GM18907 (cell line): ENCODE data around the gene CCDC85C.

Experiments used
- ATAC-seq: cut with Tn5 transposase; IDR thresholded peaks from one replicate; pipeline ENCODE4 v1.9.1; 2021; ENCODE audit warnings: mild to moderate bottlenecking, moderate library complexity; ENCODE audit not compliant: unreplicated experiment

Gene CCDC85C

DNA sequence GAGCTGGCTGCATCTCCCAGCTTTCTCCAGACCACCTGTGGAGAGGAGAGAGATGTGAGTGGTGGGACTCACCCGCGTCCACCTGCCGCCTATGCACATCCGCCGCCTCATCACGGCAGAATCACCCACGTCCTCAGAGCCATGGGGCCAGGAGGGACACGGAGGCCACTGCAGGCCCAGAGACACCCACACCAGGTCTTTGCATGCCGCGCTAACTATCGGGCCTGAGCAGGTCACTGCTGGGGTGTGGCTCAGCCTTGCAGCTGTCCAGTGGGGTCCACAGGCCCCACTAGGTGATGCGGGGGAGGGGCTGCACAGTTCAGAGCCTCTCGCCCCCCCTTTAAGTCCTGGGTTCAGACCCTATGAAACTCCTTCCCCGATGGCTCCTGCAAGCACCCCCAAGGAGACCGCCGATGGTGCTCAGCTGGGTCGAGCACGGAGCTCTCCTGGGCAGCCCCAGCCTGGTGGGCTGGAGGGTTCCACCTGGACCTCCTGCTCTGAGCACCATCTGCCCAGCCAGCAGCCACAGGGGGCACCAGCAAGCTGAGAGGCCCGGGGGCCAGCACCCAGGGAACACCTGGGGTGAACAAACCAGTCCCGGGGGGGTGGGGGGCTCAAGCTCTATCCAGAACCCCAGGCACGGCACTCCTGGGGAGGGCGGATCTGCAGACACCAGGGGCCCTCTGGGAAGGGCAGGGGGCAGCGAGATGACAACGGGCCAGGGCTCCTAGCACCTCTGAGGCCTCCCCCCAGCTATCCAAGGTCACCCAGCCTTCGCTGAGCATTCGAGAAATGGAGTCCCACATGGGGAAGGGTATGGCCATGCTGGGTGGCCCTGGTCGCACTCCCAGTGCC, 88.5 kb downstream of the CCDC85C start:
- ATAC-seq: no peak

DNA sequence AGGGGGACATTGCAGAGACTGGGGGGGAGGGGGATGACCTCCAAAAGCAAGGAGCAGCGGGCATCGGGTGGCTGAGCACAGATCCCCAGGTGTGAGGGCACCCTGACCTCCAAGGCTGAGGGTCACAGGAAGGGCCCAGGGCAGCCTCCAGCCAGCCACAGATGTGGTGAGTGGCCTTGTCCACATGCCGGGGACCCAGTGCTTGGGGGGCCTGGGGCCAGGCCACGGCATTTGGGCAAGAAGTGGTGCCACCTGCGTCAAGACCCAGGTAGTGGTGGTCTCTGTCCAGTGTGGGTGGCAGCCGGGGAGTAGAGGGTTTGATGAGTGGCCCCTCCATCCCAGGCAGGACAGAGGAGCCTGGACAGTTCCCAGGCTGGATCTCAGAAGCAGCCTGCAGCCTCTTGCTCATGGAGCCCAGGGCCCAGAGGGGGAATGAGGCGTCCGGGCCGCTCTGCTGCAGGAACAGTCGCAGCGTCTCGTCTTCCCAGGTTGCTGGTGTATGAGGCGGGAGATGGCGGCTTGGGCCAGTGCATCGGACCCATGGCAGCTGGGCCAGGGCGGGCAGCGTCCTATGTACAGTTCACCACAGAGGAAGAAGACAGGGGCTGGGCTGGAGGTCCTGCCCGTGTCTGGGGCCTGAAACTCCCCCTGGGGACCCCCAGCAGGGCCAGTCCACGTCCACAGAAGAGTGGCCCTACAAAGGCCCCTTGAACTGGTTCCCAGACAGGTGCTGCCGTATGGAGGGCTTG, 89.3 kb downstream of the CCDC85C start:
- ATAC-seq: no peak

DNA sequence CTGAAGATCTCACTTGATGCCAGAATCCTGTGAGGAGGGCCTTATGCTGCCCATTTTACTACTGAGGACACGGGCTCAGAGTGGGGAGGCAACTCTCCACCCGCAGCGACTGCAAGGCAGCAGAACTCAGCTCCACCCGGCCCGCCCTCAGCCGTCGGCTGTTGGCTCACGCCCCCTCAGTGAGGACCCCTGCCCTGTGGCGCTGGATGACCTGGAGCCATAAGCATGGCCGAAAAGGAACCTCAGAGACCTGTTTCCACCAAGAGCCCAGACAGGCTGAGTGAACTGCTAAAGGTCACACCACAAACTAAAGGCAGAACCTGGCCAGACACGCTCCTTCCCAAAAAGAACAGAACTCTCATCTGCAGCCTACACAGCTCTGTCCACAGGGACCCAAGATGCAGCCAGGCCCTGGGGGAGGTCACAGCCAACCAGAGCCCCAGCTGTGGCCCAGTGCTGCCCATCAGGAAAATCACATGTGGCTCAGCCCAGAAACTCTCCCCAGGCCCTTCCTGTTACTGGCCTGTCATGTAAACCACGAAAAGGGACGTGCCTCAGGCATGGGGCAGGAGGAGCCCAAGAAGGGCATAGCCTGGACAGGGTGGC, 90.0 kb downstream of the CCDC85C start:
- ATAC-seq: no peak

DNA sequence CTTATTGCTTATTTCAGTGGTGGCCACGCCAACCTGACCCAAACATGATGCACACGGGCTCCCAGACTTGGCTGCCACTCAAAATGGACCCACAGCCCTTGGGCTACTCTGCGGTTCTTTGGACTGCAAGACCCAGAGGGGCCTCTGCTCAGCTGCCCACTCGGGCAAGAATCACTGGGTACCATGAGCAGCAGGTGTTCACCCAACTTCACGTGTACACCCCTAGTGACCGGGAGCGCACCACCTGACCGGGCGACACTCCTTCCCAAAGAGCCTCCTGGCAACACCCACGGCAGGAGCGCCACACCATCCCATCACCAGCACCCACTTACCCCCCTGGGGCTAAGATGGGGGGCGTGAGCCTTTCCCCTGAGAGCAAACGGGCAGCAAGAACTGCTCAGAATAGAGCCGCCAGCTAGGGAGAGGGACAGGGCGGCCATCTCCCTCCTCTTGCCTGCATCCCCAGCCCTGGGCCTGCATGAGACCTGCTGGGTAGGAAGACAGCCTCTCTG, 90.8 kb downstream of the CCDC85C start:
- ATAC-seq: no peak

DNA sequence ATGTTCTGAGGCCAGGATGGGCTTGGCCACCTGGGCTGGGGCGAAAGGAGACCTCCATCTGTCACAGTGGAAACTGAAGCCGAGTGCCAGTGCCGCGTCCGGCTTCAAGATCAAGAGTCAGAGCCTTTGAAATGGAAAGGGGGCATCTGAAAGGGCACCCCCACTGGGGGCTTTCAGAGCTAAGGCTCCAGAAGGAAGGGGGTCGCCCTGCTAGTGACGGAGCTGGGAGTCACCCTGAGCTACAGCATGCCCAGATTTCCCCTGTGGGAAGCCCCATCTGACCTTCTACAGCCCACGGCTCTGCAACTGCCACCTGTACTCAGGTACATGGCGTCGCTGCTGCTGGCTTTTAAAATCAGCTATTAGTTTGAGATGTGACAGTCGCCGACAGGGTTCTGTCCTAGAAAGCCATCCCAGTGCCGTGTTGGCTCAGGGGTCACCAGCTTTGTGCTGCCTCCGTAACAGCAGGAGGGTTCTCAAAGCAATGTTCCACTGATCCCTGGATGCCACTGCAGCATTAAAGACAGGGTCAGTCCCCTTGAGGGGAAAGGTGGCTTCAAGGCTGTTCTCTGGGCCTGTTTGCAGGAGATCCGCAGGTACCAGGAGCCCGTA, 91.3 kb downstream of the CCDC85C start:
- no peak for ATAC-seq

DNA sequence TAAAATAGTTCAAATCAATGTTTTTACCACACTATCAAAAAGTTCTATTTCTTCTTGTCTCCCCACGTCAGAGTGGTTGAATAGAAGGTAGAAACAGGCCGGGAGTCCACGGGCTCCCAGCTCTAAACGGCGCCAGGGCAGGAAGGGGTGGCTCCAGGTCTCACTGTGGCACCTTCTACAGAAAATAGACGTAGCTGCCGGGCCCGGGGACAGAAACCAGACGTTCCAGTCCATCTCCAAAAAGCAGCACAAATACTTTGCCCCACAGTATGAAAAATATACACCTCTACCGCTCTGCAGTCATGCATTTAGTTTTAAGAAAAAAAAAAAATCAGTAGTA, 91.9 kb downstream of the CCDC85C start:
- ATAC-seq: no peak

DNA sequence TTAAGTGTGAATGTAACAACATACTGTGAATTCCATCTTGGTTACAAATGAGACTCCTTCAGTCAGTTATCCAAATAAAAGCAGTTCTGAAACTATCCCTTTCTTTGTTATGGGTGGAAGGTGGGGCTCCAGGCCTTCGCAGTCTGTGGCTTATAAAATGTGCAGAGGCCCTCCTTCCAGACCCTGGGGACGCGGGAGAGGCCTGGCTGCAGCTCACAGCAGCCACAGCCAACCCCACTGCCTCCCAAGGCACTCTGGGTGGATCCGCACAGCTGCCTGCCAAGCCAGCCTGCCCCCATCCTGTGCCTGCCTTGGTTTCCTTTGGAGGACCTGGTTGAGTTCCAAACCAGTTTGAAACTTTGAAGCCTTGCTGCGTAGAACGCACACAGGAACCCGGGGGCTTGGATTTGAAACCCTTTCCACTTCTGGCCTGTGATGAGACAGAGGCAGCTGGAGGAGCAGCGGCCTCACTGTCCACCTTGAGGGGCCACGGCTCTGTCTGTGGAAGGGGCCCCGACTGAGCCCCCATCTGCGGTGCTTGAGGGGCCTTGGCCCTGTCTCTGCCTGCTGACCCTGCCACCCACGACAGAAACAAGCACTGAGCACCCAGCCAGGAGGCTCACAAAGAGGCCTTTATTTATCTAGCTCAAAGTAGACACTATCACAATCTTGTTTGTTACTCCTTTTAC, 92.4 kb downstream of the CCDC85C start:
- ATAC-seq: no peak

DNA sequence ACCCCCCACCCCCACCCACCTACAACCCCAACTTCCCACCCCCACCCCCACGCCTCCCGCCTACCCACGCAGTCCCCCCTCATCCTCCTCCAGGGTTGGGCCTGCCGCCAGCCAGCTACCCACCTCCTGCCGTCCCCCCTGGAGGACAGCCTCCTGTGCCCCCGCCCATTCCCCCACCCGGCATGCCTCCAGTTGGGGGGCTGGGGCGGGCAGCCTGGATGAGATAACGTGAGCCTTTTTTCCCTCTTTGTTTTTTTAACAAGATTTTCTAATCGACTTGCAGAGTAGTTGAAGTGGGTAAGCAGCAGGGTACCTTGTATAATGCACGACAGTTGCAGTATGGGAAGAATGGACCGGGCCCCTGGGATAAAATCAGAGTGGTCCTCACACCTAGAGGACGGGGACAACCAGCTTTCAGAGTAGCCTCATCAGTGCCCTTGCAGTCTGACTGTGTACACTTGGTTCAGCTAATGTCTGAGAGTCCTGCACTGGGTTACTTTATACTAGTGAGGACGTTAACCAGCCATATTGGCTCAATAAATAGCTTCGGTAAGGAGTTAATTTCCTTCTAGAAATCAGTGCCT, 93.4 kb downstream of the CCDC85C start:
- ATAC-seq: no peak

DNA sequence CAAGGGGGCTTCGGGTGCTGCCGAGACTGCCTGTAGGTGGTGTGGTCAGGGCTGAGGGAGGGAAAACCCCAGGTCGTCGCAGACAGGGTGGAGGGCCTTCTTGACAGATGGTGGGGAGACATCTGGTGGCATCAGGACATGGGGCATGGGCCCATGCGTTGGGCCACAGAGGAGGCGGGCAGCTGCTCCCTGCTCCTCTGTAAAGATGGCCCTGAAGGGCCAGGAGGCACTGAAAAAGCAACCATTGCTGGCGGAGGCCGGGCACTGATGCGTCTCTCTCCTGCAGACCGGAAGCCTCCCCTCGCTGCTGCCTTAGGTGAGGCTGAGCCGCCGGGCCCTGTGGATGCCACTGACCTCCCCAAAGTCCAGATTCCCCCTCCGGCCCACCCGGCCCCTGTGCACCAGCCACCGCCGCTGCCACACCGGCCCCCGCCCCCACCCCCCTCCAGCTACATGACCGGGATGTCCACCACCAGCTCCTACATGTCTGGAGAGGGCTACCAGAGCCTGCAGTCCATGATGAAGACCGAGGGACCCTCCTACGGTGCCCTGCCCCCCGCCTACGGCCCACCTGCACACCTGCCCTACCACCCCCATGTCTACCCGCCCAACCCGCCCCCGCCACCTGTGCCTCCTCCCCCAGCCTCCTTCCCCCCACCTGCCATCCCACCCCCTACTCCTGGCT, 94.0 kb downstream of the CCDC85C start:
- ATAC-seq: no peak

DNA sequence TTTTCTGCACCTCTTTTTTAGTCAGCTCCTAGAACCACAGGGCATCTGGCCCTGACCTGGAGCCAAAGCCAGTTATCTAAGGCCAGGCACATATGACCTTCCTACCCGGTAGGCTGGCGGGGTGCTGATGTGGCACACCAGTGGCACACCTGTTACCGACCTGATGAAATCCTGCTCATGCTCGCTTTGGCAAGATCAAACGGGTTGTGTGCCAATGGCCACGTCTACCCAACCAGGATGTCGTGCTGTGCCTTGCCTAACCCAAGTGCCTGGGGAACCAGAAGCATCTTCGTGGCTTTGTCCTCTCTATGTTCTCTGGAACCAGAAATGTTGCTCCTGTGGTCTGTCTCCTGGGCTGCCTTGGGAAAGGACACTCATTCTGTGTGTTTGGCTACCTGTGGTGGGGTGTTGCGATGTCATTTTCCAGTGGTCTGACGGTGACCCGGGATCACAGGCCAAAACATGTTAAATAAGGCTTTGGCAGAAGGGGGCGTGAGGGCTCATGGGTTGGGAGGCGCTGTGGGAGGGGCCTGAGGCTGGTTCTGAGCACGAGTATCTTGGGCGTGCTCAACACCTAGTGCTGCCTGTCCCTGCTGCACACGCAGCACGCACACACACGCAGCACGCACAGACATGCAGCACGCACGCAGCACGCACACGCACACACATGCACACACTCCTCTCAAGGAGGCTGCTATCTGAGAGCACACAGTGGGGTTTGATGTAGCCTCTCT, 94.9 kb downstream of the CCDC85C start:
- no peak for ATAC-seq

DNA sequence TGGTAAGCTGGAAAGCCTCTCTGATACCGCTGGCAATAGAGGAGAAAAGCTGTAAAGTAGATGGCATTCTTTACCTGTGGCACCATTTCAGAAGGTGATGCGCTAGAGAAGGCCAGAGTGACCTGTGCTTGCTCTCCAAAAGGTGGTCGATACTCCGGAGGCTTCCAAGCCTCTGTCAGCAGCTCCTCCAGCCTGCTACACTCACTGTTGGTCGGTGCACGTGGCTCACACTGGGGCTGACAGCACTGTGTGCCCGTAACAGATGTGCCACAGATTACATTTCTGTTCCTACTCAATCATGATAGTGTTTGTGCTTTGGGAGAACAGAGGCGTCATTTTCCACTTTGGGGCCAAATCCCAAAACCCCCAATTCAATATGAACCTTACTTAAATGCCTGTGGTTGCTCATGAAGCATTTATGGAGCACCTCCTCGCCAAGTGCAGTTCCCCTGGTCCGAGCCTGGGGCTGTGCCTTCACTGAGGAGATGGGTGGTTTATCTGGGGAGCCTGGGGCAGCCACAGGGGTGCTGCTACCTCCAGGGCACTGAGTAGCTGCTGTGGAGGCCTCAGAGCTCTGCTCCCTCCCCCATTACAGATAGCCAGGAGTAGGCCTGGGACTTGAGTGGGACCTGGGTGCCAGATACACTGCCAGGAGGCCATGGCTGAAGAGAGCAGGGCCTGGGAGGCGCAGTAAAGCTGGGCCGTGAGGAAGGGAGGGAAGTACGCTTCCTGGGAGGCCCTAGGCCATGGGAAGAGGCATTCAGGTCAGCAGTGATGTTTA, 96.0 kb downstream of the CCDC85C start:
- no peak for ATAC-seq

DNA sequence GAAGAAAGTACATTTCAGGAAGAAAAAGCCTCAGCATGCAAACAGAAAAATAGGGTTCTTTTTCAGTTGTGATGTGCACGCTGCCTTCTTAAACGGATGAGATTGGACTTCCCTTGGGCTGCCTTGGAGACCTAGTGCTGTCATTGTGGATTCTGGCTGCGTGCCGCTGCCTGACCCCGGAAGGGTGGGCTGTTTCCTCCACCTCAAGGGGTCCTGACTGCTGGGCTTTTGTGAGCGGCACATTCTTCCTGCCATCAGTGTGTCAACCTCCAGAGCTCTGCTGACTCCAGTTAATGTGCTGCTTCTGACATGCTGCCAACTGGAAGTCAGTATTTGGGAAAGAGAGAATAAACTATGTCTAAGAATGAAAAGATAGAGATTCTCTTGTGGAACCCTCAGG, 97.7 kb downstream of the CCDC85C start:
- ATAC-seq: no peak

DNA sequence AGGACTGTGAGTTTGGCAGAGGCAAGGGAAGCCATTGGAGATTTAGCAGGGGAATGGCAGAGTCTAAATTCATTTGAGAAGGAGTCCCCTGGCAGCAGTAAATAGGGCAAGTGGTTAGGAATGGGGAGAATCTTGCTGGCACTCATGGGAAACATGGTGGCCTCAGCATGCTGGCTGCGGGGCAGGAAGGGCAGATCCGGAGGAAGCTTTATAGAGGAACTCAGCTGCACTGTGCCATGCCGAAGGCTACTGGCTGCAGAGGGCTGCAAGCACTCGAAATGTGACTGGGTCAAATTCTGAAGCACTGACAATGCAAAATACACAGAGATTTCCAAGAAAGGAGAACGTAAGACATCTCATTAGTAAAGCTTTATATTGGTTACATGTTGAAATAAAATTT, 98.9 kb downstream of the CCDC85C start:
- no peak for ATAC-seq

DNA sequence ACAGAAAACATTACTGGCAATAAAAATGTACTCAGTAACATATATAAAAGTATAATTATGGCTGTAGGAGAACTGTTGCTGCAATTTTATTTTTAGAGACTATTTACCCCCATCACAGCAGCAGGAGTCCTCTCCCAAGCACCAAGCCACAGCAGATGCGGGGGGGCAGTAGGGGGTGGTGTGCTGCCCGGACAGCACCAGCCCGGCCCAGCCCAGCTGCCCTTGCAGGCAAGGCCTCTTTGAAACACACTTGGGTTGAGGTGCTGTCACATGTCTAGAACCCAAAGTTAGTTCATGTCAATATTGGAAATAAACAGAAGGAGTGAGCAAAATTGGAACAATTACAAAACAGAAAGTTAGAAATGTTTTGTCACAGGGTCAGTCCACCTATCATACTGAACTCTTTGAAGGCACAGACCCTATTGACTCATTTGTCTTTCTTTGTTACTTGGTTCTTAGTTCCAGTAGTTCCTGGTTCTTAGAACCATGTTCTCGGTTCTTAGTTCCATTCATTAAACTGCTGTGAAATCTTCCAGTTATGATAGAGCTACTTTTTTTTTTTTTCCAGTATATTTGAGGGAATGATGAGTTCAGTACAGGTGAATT, 100.1 kb downstream of the CCDC85C start:
- no peak for ATAC-seq

DNA sequence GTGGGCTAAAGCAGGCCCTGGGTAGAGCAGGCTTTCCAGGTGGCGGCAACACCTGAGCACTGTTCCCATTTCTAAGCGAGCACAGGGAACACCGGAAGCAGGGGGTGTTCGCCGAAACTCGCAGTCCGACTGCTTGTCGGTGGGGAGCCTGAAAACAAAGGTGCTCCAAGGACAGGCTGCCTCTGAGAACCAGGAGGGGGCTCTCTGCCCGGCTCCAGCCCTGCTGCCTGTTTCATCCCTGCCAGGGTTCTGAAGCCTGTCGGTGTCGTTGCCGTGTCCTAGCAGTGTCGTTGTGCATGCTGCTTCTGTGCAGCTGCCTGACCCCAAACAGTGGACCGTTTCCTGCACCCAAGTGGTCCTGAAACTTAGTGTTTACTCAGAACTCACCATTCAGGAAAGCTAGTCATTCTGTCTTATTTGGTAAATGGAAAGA, 101.0 kb downstream of the CCDC85C start:
- ATAC-seq: no peak

DNA sequence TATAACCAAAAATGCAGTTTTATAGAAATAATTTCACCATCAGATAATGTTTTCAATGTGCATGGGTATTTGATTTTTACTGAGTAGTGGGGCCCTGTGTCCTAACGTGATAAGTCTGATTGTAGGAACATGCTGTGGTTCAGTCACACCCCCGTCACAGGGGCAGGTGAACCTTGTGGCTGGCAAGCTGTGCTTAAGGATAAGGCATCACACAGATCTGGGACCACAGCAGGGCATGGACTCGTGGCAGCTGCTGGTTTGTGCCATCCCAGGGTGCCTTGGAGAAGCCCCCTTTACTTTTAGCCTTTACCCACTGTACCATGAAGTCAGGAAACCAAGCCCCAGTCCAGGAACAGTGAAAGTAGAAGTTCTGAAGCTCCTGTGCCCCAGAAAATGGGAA, 106.1 kb downstream of the CCDC85C start:
- ATAC-seq: no peak

DNA sequence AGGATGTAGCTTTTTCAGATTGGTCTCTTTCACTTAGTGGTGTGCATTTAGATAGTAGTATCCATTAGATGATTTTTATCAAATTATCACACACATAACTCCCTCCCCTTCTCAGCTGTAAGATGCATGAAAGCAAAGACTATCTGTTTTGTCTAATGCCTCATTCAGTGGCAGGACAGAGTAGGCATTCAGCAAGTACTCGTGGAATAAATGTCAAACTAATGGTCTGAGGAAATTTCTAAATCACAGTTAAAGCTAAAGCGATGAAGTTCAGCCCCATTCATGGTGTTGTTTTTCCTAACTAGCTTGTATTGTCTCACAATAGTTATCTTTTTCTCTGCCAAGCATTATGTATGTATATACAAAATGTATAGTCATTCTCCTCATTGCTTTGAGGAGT, 106.7 kb downstream of the CCDC85C start:
- no peak for ATAC-seq

DNA sequence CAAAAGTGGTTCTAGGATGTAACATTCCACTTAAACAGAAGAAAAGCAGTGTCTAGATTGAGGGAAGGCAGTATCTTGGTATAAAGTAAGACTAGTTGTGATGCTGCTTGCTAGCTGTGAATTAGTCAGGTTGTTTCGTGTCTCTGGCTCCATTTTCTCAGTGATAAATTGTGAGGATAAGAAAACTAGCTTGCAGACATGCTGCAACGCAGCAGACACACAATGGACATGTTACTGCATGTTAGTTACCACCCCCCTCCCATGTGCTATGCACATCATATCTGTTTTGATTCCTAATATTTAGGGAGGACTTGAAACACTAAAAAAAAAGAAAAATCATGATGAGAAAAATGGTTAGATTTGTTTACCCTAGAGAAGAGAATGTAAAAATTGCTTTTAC, 119.9 kb downstream of the CCDC85C start:
- ATAC-seq: no peak
